ENCODE results near the gene CIB4. TPM values are rescaled to one million over a fixed set of nuclear protein-coding genes. Genes with fewer than 3 reads are reported as not detected.

Gene CIB4
- total and polyA plus RNA-seq, 2 experiments from 2014 or later: not detected

GRCh38 chr2:26639685-26640243 is 1.4 kb downstream of the CIB4 start:
- no peaks in the 10 kb centered on the region for H3K9me3 ChIP-seq (ENCODE audit: low read depth)
- 69% methylated on average over 8 of the region's 8 CpGs for WGBS (ENCODE audit: low lambda C conversion rate, missing lambda C conversion rate)
- peaks cover 2% of the 10 kb centered on the region for H3K27me3 ChIP-seq
- no peak overlapping the region for H2AFZ ChIP-seq
- H3K27ac ChIP-seq: no peak overlapping the region
- no peaks in the 10 kb centered on the region for H4K20me1 ChIP-seq (ENCODE audit: insufficient read depth, poor library complexity, severe bottlenecking)
- H3K4me3 ChIP-seq: no peak overlapping the region
- no peaks in the 10 kb centered on the region for H3K9me2 ChIP-seq (replicated peaks; ENCODE audit: insufficient read depth)
- H3K4me1 ChIP-seq (ENCODE audit: insufficient read depth): peaks cover 9% of the 10 kb centered on the region
- no peak for DNase-seq (ENCODE audit: low spot score)
- no peaks in the 10 kb centered on the region for H3K79me2 ChIP-seq
- TF ChIP-seq EZH2 (IDR thresholded peaks at IDR 0.05; ENCODE audit: borderline replicate concordance) (no peak), CTCF (IDR thresholded peaks at IDR 0.05; ENCODE audit: poor library complexity) (no peak), EZH2phosphoT487 (IDR thresholded peaks at IDR 0.05; ENCODE audit: low read depth, severe bottlenecking, unreplicated experiment) (no peak)
- H3K36me3 ChIP-seq (replicated peaks; ENCODE audit: insufficient read depth, low read depth): no peaks in the 10 kb centered on the region
- H3K4me2 ChIP-seq: peak overlapping the region; percentile 53

DNA sequence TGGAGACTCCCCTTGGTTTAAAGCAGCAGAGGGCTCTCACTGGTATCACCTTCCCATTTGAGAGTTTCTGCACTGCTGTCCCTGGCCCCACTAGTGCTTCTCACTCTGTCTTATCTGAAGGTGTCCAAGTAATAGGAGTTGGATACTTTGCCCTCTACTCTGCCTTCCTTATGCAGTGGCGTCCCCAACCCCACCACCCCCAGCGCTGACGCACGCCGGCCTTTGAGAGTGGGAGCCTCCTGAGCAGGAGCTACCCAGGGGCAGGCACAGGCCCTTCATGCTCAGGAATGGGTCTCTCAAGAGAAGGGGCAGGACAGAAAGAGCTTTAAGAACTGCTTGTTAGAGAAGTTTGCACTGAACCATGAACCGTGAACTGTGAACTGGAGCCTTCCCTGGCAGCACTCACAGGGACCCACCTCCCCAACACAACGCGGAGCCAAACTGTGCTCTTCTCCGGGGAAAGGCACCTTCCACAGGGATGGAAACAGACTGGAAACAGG is 3.3 kb downstream of the CIB4 start:
- no peak for DNase-seq (ENCODE audit: low spot score)
- Histone ChIP-seq H3K4me1 (ENCODE audit: insufficient read depth) (peaks cover 9% of the 10 kb centered on the region), H4K20me1 (ENCODE audit: insufficient read depth, poor library complexity, severe bottlenecking) (no peaks in the 10 kb centered on the region), H3K9me3 (ENCODE audit: low read depth) (no peaks in the 10 kb centered on the region), H3K27me3 (no peaks in the 10 kb centered on the region), H3K36me3 (replicated peaks; ENCODE audit: insufficient read depth, low read depth) (no peaks in the 10 kb centered on the region), H3K4me3 (no peak overlapping the region), H3K9me2 (replicated peaks; ENCODE audit: insufficient read depth) (no peaks in the 10 kb centered on the region), H3K27ac (no peak overlapping the region), H3K4me2 (no peak overlapping the region), H3K79me2 (no peaks in the 10 kb centered on the region), H2AFZ (no peak overlapping the region)
- 92% methylated on average over 9 of the region's 9 CpGs for WGBS (ENCODE audit: low lambda C conversion rate, missing lambda C conversion rate)
- no peak for TF ChIP-seq CTCF (IDR thresholded peaks at IDR 0.05; ENCODE audit: poor library complexity)
- TF ChIP-seq EZH2phosphoT487 (IDR thresholded peaks at IDR 0.05; ENCODE audit: low read depth, severe bottlenecking, unreplicated experiment): no peak
- no peak for TF ChIP-seq EZH2 (IDR thresholded peaks at IDR 0.05; ENCODE audit: borderline replicate concordance)

- Histone ChIP-seq H3K4me1 (ENCODE audit: insufficient read depth) (peaks cover 11% of the 10 kb centered on the region), H3K4me3 (no peak overlapping the region), H3K27ac (no peak overlapping the region), H3K4me2 (no peak overlapping the region), H4K20me1 (ENCODE audit: insufficient read depth, poor library complexity, severe bottlenecking) (no peaks in the 10 kb centered on the region), H3K79me2 (no peaks in the 10 kb centered on the region), H3K9me2 (replicated peaks; ENCODE audit: insufficient read depth) (no peaks in the 10 kb centered on the region), H3K9me3 (ENCODE audit: low read depth) (no peaks in the 10 kb centered on the region), H3K36me3 (replicated peaks; ENCODE audit: insufficient read depth, low read depth) (no peaks in the 10 kb centered on the region), H3K27me3 (no peaks in the 10 kb centered on the region), H2AFZ (no peak overlapping the region)
- 86% methylated on average over 6 of the region's 6 CpGs for WGBS (ENCODE audit: low lambda C conversion rate, missing lambda C conversion rate)
- no peak for TF ChIP-seq EZH2 (IDR thresholded peaks at IDR 0.05; ENCODE audit: borderline replicate concordance)
- no peak for TF ChIP-seq EZH2phosphoT487 (IDR thresholded peaks at IDR 0.05; ENCODE audit: low read depth, severe bottlenecking, unreplicated experiment)
- no peak for TF ChIP-seq CTCF (IDR thresholded peaks at IDR 0.05; ENCODE audit: poor library complexity)
- DNase-seq (ENCODE audit: low spot score): no peak
Measured at GRCh38 chr2:26636935-26637334, 4.2 kb downstream of the CIB4 start.

Data from hepatocyte (in vitro differentiated cells).